OCI-LY7 (cell line): ENCODE results near the gene COP1.

Experiments used
- CTCF ChIP-seq: fragments of 200-600 bp; sonication (generic); conservative IDR thresholded peaks from 2 replicates; pipeline ENCODE4 v1.5.1; 2014; ENCODE audit warnings: mild to moderate bottlenecking, antibody characterized with exemption, low read length, moderate library complexity, mixed read lengths
- EZH2phosphoT487 ChIP-seq: fragments of 200-600 bp; sonication (generic); IDR thresholded peaks from 2 replicates; pipeline ENCODE4 v1.6.1; 2018; ENCODE audit warnings: low read depth, borderline replicate concordance, mild to moderate bottlenecking, mixed run types, antibody characterized with exemption, low read length, moderate library complexity, mixed read lengths

- TF ChIP-seq CTCF: no peak
- no peak for TF ChIP-seq EZH2phosphoT487
Measured at GRCh38 chr1:176068901-176069300, 138.2 kb downstream of the COP1 start.
